HEK293T (cell line): ENCODE results near the gene NDUFS8.

Experiments used
- BHLHE40 ChIP-seq: fragments of 450-650 bp; IDR thresholded peaks from 2 replicates; pipeline ENCODE4 v1.6.1; 2016; ENCODE audit warnings: mild to moderate bottlenecking, moderate library complexity, borderline replicate concordance
- CTBP1 ChIP-seq: fragments of 450-650 bp; IDR thresholded peaks from 2 replicates; pipeline ENCODE4 v1.6.1; 2016; ENCODE audit warnings: borderline replicate concordance
- ELF4 ChIP-seq: fragments of 450-650 bp; IDR thresholded peaks from 2 replicates; pipeline ENCODE4 v1.6.1; 2017; ENCODE audit warnings: antibody characterized with exemption
- FOXA1 ChIP-seq: fragments of 450-650 bp; IDR thresholded peaks from 2 replicates; pipeline ENCODE4 v1.6.1; 2016; ENCODE audit warnings: mild to moderate bottlenecking
- FOXK2 ChIP-seq: fragments of 450-650 bp; IDR thresholded peaks from 2 replicates; pipeline ENCODE4 v1.6.1; 2016; ENCODE audit warnings: mild to moderate bottlenecking
- NFRKB ChIP-seq: fragments of 450-650 bp; IDR thresholded peaks from 2 replicates; pipeline ENCODE4 v1.6.1; 2016; ENCODE audit warnings: mild to moderate bottlenecking, moderate library complexity
- SP1 ChIP-seq: fragments of 450-650 bp; IDR thresholded peaks from 2 replicates; pipeline ENCODE4 v1.6.1; 2017
- SUZ12 ChIP-seq: fragments of 450-650 bp; IDR thresholded peaks from 2 replicates; pipeline ENCODE4 v1.6.1; 2016; ENCODE audit warnings: mild to moderate bottlenecking
- TARDBP ChIP-seq: fragments of 450-650 bp; IDR thresholded peaks from 2 replicates; pipeline ENCODE4 v1.6.1; 2016
- ZNF384 ChIP-seq: fragments of 450-650 bp; IDR thresholded peaks from 2 replicates; pipeline ENCODE4 v1.6.1; 2016

- TF ChIP-seq SUZ12: no peak
- TF ChIP-seq ZNF384: no peak
- no peak for TF ChIP-seq TARDBP
- no peak for TF ChIP-seq CTBP1
- TF ChIP-seq BHLHE40: no peak
- TF ChIP-seq SP1: no peak
- TF ChIP-seq ELF4: no peak
- TF ChIP-seq FOXA1: no peak
- no peak for TF ChIP-seq FOXK2
- no peak for TF ChIP-seq NFRKB
These were observed 2.7 kb downstream of the NDUFS8 start for GRCh38 chr11:68032997-68033707.
